Measurements from ENCODE around the gene KCNJ10. TPM values are rescaled to one million over a fixed set of nuclear protein-coding genes. Genes with fewer than 3 reads are reported as not detected.

KCNJ10 gene
- total and polyA plus RNA-seq, 5 donors from 2014 or later = not detected

DNA sequence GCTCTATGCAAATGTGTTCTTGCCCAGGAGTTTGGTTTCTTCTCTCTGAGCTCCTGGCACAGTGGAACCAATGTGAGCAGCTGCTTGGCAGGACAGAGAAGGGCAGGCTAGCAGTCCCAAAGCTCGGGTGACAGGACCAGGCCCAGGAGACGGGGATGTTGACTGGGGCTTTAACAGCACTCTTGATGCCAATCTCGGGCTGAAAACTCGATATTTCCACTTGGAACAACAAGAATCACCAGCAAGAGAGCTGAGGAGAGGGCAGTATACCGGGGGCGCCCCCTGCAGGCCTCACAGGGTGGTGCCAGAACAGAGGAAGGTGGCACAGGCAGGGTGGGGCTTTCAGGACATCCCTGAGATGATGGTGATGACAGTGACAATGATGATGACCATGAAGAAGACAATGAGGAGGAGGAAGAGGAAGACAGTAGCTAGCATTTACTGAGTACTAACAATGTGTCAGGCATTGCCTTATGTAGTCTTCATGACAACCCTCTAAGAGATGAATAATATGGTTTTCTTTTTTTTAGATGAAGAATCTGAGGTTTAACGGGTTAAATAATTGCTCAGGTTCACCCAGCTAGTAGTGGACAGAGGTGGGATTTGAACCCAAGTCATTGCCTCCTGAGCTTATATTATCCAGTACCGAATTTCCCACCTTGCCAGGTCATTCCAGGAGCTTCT is 8.7 kb upstream of the KCNJ10 start:
- no peak overlapping the region for H3K4me3 Mint-ChIP-seq
- no peaks in the 10 kb centered on the region for H3K36me3 ChIP-seq (ENCODE audit: control insufficient read depth, insufficient read depth, low read length)
- DNase-seq (peak; percentile 24 to 63 (median 52)), ATAC-seq (ENCODE audit: low read depth in 2 of 2) (peak; percentile 59 to 76)
- H3K27me3 ChIP-seq (ENCODE audit: control insufficient read depth, insufficient read depth, low read length) = peaks cover 39% of the 10 kb centered on the region
- no peak overlapping the region for H3K27ac Mint-ChIP-seq
- H3K36me3 Mint-ChIP-seq = no peaks in the 10 kb centered on the region
- peaks cover 0 to 4% (median 2%) of the 10 kb centered on the region in 4 donors for H3K4me1 Mint-ChIP-seq
- no peak overlapping the region for H3K4me3 ChIP-seq (ENCODE audit: low read depth, low read length)
- H3K27ac ChIP-seq (ENCODE audit: insufficient read depth, low read length, poor library complexity, severe bottlenecking) = no peak overlapping the region
- H3K4me1 ChIP-seq (ENCODE audit: control insufficient read depth, insufficient read depth, low read length, poor library complexity, severe bottlenecking) = peaks cover 3% of the 10 kb centered on the region
- no peaks in the 10 kb centered on the region for H3K9me3 ChIP-seq (ENCODE audit: control insufficient read depth in 2 of 2, low read length in 2 of 2)
- H3K9me3 Mint-ChIP-seq = peaks cover 0 to 4% (median 0%) of the 10 kb centered on the region in 7 donors
- H3K27me3 Mint-ChIP-seq = peaks cover 65% of the 10 kb centered on the region

DNA sequence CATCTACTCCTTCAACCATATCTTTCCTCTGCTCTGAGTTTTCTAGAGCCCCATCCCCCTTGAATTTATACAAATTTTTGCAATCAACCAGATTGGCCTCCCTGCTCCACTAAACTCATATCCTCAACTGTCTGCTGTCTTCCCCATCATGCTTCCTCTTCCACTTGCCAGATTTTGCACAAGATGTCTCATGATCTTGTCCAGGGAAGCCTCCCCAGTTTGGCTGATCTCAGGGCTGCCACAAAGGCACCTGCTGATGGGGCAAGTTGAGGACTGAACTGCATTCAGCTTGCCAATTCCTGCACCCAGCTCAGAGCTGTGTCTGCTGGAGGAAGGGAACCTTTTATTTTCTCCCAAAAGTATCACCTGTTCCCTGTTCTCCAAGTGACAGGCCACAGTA is 7.5 kb upstream of the KCNJ10 start:
- Histone ChIP-seq H3K4me1 (ENCODE audit: control insufficient read depth, insufficient read depth, low read length, poor library complexity, severe bottlenecking) (no peaks in the 10 kb centered on the region), H3K9me3 (ENCODE audit: control insufficient read depth in 2 of 2, low read length in 2 of 2) (no peaks in the 10 kb centered on the region), H3K27me3 (ENCODE audit: control insufficient read depth, insufficient read depth, low read length) (peaks cover 41% of the 10 kb centered on the region), H3K4me3 (ENCODE audit: low read depth, low read length) (no peak overlapping the region), H3K27ac (ENCODE audit: insufficient read depth, low read length, poor library complexity, severe bottlenecking) (no peak overlapping the region), H3K36me3 (ENCODE audit: control insufficient read depth, insufficient read depth, low read length) (no peaks in the 10 kb centered on the region)
- H3K27ac Mint-ChIP-seq = peak overlapping the region in 1 of 3 donors; percentile 64
- H3K9me3 Mint-ChIP-seq = peaks cover 0 to 4% (median 0%) of the 10 kb centered on the region in 7 donors
- H3K36me3 Mint-ChIP-seq = no peaks in the 10 kb centered on the region
- H3K4me1 Mint-ChIP-seq = peaks cover 0 to 2% (median under 1%) of the 10 kb centered on the region in 4 donors
- H3K4me3 Mint-ChIP-seq = no peak overlapping the region
- peaks cover 65% of the 10 kb centered on the region for H3K27me3 Mint-ChIP-seq
- no peak for DNase-seq
- no peak for ATAC-seq (ENCODE audit: low read depth in 2 of 2)

DNA sequence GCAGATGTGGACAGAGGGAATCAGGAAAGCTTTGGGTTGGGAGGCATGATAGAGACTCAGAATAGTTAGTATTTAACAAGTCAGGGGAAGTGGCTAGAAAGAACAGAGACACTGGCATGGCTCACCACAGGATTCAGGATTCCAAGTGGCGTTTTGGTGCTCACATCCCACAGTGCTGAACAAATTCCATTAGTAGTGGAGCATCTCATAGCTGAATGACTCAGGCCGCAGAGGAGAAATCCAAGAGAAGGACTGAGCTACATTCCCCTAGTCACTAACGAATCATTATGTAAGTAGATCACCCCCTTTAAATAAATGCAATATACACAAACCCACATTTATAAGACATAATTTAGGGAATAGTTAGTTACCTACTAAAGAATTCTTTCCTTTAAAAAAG is 6.3 kb upstream of the KCNJ10 start:
- no peaks in the 10 kb centered on the region for H3K36me3 ChIP-seq (ENCODE audit: control insufficient read depth, insufficient read depth, low read length)
- H3K4me1 Mint-ChIP-seq = peaks cover 0 to 2% (median under 1%) of the 10 kb centered on the region in 4 donors
- no peak for DNase-seq
- H3K9me3 Mint-ChIP-seq = peaks cover 0 to 4% (median 0%) of the 10 kb centered on the region in 7 donors
- no peak overlapping the region for H3K27ac Mint-ChIP-seq
- no peak overlapping the region for H3K4me3 Mint-ChIP-seq
- H3K27ac ChIP-seq (ENCODE audit: insufficient read depth, low read length, poor library complexity, severe bottlenecking) = no peak overlapping the region
- no peaks in the 10 kb centered on the region for H3K36me3 Mint-ChIP-seq
- peaks cover 42% of the 10 kb centered on the region for H3K27me3 ChIP-seq (ENCODE audit: control insufficient read depth, insufficient read depth, low read length)
- ATAC-seq (ENCODE audit: low read depth in 2 of 2) = no peak
- no peak overlapping the region for H3K4me3 ChIP-seq (ENCODE audit: low read depth, low read length)
- no peaks in the 10 kb centered on the region for H3K4me1 ChIP-seq (ENCODE audit: control insufficient read depth, insufficient read depth, low read length, poor library complexity, severe bottlenecking)
- peaks cover 62% of the 10 kb centered on the region for H3K27me3 Mint-ChIP-seq
- H3K9me3 ChIP-seq (ENCODE audit: control insufficient read depth in 2 of 2, low read length in 2 of 2) = no peaks in the 10 kb centered on the region

DNA sequence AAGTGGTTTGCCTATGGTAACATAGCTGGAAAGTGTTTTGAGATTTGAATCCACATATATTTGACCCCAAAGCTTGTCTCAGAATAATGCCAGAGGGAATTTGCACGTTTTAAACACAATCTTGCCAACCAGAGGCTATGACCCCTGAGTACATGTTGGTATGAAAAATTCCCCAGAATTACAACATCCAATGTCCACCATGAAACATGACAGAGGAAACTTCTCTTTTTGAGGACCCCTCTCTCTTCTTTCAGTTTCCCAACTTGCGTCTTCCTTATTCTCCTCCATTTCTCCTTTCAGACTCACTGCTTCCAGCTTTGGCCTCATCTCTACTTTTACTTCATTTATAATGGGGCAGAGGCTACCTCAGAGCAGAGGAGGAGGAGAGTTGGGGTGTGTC is 5.9 kb upstream of the KCNJ10 start:
- Mint-ChIP-seq H3K36me3 (no peaks in the 10 kb centered on the region), H3K27me3 (peaks cover 61% of the 10 kb centered on the region), H3K9me3 (peaks cover 0 to 4% (median 0%) of the 10 kb centered on the region in 7 donors), H3K4me1 (peaks cover 0 to 2% (median under 1%) of the 10 kb centered on the region in 4 donors), H3K4me3 (no peak overlapping the region), H3K27ac (no peak overlapping the region)
- Histone ChIP-seq H3K27me3 (ENCODE audit: control insufficient read depth, insufficient read depth, low read length) (peaks cover 43% of the 10 kb centered on the region), H3K9me3 (ENCODE audit: control insufficient read depth in 2 of 2, low read length in 2 of 2) (no peaks in the 10 kb centered on the region), H3K36me3 (ENCODE audit: control insufficient read depth, insufficient read depth, low read length) (no peaks in the 10 kb centered on the region), H3K27ac (ENCODE audit: insufficient read depth, low read length, poor library complexity, severe bottlenecking) (no peak overlapping the region), H3K4me1 (ENCODE audit: control insufficient read depth, insufficient read depth, low read length, poor library complexity, severe bottlenecking) (peaks cover 3% of the 10 kb centered on the region), H3K4me3 (ENCODE audit: low read depth, low read length) (no peak overlapping the region)
- ATAC-seq (ENCODE audit: low read depth in 2 of 2) (no peak), DNase-seq (no peak)

DNA sequence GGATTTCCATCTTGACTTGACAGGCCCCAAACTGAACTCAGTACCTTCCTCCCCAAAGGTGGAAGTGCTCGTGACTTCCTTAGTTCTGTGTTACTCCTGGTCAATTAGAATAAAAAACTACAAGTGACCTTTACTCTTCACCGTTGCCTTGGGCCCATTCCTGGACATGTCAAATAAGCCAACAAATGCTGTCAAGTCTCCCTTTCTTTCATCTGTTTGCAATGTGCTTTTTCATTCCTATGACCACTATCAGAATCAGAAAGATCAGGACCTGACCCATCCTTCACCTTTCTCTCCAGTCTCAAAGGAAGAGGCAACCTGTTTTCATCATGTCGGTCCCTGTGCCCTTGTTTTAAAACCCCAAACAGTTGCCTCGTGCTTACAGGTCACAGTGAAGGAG is 4.9 kb upstream of the KCNJ10 start:
- H3K9me3 Mint-ChIP-seq = peaks cover 0 to 4% (median 0%) of the 10 kb centered on the region in 7 donors
- ATAC-seq (ENCODE audit: low read depth in 2 of 2) (no peak), DNase-seq (no peak)
- peaks cover 12% of the 10 kb centered on the region for H3K4me1 ChIP-seq (ENCODE audit: control insufficient read depth, insufficient read depth, low read length, poor library complexity, severe bottlenecking)
- H3K9me3 ChIP-seq (ENCODE audit: control insufficient read depth in 2 of 2, low read length in 2 of 2) = no peaks in the 10 kb centered on the region
- H3K27ac Mint-ChIP-seq = no peak overlapping the region
- no peaks in the 10 kb centered on the region for H3K36me3 Mint-ChIP-seq
- H3K4me1 Mint-ChIP-seq = peaks cover 0 to 9% (median 7%) of the 10 kb centered on the region in 4 donors
- H3K27ac ChIP-seq (ENCODE audit: insufficient read depth, low read length, poor library complexity, severe bottlenecking) = no peak overlapping the region
- peaks cover 59% of the 10 kb centered on the region for H3K27me3 Mint-ChIP-seq
- H3K4me3 ChIP-seq (ENCODE audit: low read depth, low read length) = no peak overlapping the region
- H3K4me3 Mint-ChIP-seq = no peak overlapping the region
- peaks cover 33% of the 10 kb centered on the region for H3K27me3 ChIP-seq (ENCODE audit: control insufficient read depth, insufficient read depth, low read length)
- no peaks in the 10 kb centered on the region for H3K36me3 ChIP-seq (ENCODE audit: control insufficient read depth, insufficient read depth, low read length)

DNA sequence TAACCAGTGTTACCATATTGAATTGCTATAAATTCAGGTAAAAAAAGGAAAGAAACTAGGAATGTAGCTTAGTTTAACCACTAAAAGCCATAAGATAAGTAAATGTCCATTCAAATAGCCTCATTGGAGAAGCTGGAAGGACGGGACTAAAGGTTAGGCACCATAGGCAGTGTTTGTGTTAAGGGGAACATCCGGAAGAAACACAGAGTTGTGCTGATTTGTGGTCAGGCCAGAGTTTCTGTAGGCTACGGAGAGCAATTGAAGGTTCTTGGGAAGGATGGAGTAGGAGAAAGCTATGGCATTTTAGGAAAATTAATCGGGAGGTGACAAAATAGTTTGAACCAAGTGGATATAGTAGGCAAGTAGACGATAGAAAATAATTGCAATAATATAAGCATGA is 1.3 kb upstream of the KCNJ10 start:
- no peak overlapping the region for H3K27ac Mint-ChIP-seq
- H3K9me3 Mint-ChIP-seq = peaks cover 0 to 2% (median 0%) of the 10 kb centered on the region in 7 donors
- Histone ChIP-seq H3K4me3 (ENCODE audit: low read depth, low read length) (no peak overlapping the region), H3K27ac (ENCODE audit: insufficient read depth, low read length, poor library complexity, severe bottlenecking) (no peak overlapping the region), H3K9me3 (ENCODE audit: control insufficient read depth in 2 of 2, low read length in 2 of 2) (no peaks in the 10 kb centered on the region), H3K36me3 (ENCODE audit: control insufficient read depth, insufficient read depth, low read length) (no peaks in the 10 kb centered on the region), H3K4me1 (ENCODE audit: control insufficient read depth, insufficient read depth, low read length, poor library complexity, severe bottlenecking) (peaks cover 14% of the 10 kb centered on the region), H3K27me3 (ENCODE audit: control insufficient read depth, insufficient read depth, low read length) (peaks cover 19% of the 10 kb centered on the region)
- no peak overlapping the region for H3K4me3 Mint-ChIP-seq
- no peaks in the 10 kb centered on the region for H3K36me3 Mint-ChIP-seq
- peaks cover 60% of the 10 kb centered on the region for H3K27me3 Mint-ChIP-seq
- peaks cover 0 to 14% (median 7%) of the 10 kb centered on the region in 4 donors for H3K4me1 Mint-ChIP-seq
- ATAC-seq (ENCODE audit: low read depth in 2 of 2) = no peak
- DNase-seq = no peak

DNA sequence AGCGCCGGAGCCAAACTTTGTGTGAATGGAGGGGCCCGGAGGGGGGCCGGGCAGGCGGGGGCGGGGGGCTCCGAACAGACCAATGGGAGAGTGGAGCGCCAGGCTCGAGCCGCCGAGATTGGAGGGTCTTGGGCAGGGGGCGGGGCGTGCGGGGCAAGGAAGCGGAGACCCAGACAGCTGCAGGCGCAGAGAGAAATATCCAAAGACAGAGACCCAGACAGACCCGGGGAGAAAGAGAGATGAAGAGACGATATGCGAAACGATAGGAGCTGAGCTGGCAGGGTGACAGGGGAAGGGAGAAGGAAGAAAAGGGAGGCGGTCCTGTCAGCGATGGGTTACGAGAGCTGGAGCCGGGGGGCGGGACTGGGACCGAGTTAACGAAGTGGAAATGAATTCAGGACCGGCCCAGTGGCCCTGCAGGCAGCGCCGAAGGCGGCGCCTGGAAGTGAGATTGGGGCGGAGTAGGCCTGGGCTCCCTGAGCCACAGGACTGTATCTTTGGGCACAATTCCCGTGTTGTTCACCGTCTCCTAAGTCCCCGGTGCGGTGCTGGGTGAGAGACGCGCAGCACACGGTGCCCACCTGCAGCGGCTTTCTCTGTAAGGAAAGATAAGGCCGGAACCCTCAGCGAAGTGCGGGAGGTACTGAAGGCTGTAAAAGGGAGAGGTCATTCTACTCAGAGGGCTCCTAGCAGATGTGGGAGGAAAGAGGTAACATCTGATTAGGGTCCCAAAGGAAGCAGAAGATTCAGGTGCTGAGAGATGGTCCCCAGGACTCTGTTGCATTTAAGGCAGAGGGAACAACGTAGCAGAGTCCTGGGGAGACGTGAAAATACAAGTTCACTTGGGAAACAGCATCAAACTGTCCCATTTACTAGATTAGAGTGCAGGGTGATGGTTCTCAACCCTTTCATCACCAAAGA is 543 bp upstream of the KCNJ10 start:
- peaks cover 17% of the 10 kb centered on the region for H3K27me3 ChIP-seq (ENCODE audit: control insufficient read depth, insufficient read depth, low read length)
- H3K9me3 Mint-ChIP-seq = peaks cover 0 to under 1% (median 0%) of the 10 kb centered on the region in 7 donors
- peaks cover 0 to 14% (median 7%) of the 10 kb centered on the region in 4 donors for H3K4me1 Mint-ChIP-seq
- H3K4me3 Mint-ChIP-seq = peak overlapping the region; percentile 81 to 93 (median 89)
- DNase-seq (peak; percentile 46 to 66 (median 59)), ATAC-seq (ENCODE audit: low read depth in 2 of 2) (peak; percentile 77 to 85)
- H3K27me3 Mint-ChIP-seq = peaks cover 62% of the 10 kb centered on the region
- H3K36me3 ChIP-seq (ENCODE audit: control insufficient read depth, insufficient read depth, low read length) = no peaks in the 10 kb centered on the region
- peaks cover 14% of the 10 kb centered on the region for H3K4me1 ChIP-seq (ENCODE audit: control insufficient read depth, insufficient read depth, low read length, poor library complexity, severe bottlenecking)
- no peaks in the 10 kb centered on the region for H3K36me3 Mint-ChIP-seq
- H3K27ac Mint-ChIP-seq = peak overlapping the region in 2 of 3 donors; percentile 43 to 57
- H3K4me3 ChIP-seq (ENCODE audit: low read depth, low read length) = peak overlapping the region; percentile 42
- no peak overlapping the region for H3K27ac ChIP-seq (ENCODE audit: insufficient read depth, low read length, poor library complexity, severe bottlenecking)
- no peaks in the 10 kb centered on the region for H3K9me3 ChIP-seq (ENCODE audit: control insufficient read depth in 2 of 2, low read length in 2 of 2)
